Stimulated activated CD4-positive, alpha-beta T cell treated with anti-CD3 and anti-CD28 coated beads, Interleukin-1b, Interleukin-23, amount 100 ng/mL, for 48 hours (primary cell): ENCODE data around the gene RNF157.

Experiments
- DNase-seq: peaks from one replicate; pipeline ENCODE4 v3.0.0-alpha.2; 2020

The RNF157 gene

GRCh38 chr17:76139801-76140660, 100.3 kb downstream of the RNF157 start:
- DNase-seq: peak; percentile 37

DNA sequence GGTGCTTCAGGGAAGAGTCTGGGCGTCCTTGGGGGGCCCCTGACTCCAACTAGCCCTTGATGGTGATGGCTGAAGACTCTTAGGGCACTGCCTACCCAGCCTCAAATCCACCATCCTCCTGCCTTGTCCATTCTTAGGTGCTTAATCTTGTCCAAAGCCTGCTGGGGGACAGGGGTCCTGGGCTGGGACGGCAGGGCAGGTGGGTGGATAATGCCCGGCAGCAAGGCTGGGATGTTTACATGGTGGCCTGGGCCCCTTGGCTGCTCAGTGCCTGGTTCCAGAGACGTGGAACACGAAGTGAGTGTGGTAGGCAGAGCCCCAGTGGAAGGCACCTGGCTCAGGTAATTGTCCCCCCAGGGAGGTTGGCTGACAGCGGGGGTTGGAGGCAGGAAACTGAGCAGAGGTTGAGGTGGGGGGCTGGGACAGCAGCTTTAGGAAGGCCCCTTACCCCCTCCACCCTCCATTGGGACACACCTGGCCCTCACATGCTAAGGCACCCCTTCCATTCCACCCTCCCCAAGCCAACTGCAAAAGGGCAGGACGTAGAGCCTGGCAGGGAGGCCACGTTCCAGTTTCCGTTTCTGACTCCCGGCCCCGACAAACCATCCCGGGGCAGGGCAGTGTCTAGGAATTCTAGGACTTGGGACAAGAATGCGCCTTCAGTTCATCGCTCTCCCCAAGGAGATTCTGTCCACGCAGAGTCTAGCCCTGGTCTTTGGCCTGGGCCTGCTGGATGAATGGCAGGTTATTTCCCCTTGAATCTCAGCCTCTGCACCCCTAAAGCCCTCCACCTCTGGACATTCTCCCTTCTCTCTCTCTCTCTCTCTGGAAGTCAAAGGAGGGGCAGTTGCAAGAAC, 101.2 kb downstream of the RNF157 start:
- no peak for DNase-seq

DNA sequence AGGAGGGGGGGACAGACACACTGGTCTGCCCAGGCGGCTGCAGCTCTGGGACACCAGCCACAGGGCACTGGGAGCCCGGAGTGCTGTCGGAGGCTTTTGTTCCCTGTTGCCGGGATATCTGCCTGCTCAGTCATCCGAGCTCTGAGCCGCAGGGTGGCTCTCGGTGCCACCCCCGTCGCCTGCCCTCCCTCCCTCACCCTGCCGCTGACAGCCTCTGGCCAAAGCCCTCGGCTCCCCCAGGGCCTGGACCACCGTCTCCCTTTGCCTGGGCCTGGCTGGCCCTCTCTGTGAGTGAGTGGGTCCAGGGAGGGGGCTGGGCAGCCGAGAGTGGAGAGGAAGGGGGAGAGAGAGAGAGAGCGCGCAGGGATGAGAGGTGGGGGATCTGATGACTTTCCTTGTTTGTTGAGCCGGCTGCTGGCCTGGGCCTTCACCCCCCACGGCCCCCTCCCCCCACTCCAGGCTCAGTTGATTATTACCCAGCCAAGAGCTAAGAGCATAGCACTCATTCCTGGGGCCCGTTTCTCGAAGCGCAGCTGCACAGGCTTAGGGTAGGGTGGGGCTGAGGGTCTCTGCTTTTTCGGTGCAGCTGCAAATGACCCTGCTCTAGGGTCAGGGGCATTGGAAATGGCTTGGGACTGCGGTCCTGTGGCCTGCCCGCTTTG, 101.9 kb downstream of the RNF157 start:
- DNase-seq: no peak

DNA sequence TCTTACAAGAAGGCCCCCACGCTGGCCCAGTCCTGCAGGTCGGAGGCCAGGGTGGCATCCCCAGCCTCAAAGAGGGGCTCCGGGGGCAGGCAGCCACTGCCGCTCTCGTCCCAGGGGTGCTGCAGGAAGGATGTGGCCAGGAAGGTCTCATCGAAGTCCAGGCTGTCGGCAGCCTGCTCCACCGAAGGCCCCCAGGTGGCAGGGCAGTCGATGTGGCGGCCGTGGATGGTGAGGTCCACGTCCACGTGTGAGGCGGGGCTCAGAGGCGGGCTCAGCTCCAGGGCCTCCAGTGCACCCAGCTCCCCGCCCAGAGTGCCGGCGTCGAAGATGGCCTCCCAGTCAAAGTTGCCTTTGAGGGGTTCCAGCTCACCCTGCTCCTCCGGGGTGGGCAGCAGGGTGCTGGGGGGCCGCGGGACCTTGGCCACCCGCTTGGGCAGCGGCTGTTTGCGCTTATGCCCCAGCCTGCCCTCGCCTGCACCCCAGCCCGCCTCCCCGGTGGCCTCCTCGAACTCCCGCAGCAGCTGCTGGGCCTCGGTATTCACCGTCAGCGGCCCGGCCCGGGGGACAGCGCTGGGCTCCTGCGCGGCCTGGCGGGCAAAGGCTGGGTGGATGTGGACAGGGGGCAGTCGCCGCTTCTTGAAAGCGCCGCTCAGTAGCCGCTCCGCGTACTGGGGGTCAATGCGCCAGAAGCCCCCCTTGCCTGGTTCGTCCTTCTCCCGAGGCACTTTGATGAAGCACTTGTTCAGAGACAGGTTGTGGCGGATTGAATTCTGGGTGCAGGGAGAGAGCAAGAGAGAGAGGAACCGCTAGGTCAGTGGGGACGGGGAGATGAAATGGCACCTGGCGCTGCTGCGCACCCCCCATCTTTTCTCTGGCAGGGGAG, 102.7 kb downstream of the RNF157 start:
- DNase-seq: no peak

DNA sequence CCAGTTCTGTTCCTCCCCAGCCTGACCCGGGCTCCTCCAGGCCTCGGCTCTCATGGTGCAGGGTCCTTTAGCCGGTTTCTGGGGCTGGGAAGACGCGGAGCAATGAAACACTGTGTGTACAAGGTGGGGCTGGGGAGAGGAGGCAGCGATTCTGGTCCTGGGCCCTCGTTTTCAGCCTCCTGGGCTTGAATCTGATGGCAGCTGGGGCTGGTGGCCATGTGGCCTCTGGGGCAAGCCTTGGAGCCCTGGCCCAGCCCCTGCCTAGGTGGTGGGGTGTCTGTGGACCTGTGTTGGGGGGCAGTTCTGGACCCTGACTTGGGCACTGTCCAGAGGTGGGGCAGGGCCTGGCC, 103.3 kb downstream of the RNF157 start:
- no peak for DNase-seq

- DNase-seq: no peak
Observed at GRCh38 chr17:76136276-76137000, 103.9 kb downstream of the RNF157 start.

- no peak for DNase-seq
Observed at GRCh38 chr17:76135810-76136188, 104.5 kb downstream of the RNF157 start.

DNA sequence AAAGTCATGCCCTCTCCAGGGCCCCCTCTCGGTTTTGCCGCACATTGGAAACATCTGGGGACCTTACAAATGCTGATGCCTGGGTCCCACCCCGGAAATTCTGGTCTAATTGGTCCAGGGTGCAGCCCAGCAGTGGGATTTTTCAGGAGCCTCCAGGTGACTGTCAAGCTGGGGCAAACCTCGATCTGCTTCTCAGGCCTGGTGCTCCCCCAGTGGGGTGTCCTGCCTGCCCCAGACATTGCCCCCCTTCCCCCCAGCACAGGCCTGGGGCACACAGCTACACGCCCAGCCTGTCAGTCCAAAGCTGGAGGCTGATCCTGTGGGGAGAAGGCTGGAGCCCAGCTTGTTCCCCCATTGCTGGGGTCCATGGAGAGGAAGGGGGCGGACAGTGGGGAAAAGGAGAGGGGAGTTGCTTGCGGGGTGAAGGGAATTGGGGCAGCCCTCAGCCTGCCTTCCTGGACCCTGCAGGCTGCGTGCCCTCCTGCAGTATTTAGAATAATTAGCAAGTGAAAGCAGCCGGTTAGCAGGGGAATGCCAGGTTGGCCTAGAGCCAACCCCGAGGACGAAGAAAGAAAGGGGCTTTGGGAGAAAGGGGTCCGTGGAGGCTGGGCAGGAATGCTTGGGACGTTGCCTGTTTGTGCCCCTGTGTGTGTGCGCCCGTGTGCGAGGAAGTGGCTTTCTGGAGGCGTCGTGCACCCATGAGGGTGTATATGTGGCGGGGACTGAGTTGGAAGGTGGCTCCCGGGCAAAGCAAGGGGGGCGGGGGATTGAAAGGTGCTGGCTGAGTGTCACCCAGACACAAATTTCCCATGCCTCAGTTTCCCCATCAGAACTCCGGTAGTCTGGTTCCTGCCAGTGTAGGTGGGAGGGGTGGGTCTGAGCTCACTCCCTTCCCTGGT, 105.1 kb downstream of the RNF157 start:
- DNase-seq: no peak

DNA sequence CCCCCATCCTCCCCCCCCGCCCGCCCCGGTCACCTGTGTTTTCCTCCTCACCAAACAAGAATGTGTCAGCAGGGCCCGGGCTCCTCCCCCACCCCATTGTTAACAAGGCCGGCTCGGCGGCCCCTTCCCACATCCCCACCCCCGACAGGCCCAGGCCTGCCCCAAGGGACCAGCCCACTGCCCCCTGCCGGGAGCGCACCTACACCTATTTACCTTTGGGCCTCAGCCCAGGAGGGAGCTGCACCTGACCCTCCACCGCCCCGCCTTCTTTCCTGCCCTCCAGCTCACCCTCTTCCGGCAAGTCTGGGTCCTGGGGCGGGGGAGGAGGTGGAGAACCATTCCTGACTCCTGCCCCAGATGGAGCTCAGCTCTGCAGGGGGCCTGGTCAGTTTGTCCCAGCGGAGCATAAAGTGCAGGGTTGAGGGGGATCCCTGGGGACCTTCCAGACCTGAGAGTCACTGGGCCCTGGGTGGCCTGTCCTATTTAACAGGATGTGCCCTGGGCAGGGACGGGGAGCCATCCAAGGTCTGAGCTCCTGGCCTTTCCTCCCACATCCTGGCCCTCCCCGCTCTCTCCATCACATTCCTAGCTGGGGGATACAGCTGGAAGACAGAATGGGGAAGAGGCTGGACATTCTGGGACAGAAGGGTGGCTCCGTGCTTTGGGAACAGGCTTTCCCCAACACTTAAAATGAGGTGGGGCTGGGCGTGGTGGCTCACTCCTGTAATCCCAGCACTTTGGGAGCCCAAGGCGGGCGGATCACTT, 107.5 kb downstream of the RNF157 start:
- DNase-seq: no peak

DNA sequence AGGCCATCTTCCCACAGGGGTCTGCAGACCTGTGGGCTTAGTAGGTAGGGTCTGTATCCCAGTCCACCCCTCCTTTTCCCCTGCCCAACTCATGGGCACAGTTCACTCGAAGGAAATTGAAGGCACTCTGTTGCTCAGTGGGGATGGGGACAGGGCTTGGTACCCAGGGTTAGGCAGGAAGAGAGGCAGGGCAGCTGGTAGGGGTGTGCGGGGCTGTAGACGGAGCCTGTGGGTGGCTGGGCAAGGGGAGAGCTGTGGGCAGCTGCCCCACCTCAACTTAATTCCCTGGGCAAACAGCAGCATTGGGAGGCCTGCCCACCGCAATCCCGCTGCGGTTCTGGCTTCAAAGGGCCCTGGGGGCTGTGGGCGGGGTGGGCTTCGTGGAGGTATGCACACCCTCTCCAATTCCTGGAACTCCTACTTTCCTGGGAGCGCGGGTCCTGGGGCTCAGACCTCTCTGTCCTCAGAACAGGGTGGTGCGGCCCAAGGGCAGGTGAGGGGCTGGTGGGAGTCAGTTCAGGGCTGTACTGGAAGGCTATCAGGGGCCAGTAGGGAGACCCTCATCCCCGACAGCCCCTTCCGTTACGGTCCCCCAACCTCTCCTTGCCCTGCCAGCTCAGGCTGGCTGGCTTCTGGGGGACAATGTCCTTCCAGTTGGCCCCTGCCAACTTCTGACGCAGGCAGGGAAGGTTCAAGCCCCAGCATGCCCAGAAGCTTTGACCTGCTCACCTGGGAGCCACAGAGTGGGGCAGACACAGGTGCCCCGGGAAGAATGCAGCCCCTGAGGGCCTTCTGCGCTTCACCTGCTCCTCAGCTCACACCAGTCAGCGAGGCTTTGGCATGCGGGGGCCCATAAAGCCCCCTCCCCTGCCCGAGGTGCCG, 108.4 kb downstream of the RNF157 start:
- no peak for DNase-seq

GRCh38 chr17:76131051-76131691, 109.1 kb downstream of the RNF157 start:
- no peak for DNase-seq

DNA sequence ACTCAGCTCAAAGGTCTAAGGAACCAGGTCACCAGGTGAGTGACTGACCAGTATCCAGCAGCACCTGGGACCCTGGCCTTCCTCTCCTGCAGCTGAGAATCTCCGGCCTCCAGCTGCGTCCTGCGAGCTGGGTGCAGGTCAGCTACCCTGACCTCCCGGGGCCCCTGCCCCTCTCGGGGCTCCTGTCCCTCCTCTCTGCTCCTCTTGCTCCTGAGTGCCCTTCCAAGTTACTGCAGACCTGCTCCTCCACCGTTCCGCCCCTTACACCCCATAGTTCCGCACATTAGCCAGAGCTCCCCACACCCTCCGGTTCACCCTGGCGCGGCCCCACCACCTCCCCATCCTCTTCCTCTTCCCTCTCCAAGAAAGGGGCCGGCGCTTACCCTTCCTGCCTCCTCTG, 109.8 kb downstream of the RNF157 start:
- DNase-seq: no peak

DNA sequence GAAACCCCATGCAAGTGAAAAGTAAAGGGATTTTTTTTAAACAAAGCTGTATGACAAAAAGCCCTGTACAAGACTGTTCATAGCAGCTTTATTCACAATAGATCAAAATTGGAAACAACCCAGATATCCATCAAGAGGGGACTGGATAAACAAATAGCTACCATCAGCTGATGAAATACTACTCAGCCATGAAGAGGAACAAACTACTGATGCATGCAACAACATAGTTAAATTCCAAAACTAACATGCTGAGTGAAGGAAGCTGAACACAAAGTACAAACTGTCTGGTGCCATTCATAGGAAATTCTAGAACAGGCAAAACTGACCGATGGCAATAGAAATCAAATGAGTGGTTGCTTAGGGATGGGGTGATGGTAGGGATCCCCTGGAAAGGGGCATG, 114.4 kb downstream of the RNF157 start:
- DNase-seq: no peak

GRCh38 chr17:76125391-76125675, 115.0 kb downstream of the RNF157 start:
- no peak for DNase-seq

DNA sequence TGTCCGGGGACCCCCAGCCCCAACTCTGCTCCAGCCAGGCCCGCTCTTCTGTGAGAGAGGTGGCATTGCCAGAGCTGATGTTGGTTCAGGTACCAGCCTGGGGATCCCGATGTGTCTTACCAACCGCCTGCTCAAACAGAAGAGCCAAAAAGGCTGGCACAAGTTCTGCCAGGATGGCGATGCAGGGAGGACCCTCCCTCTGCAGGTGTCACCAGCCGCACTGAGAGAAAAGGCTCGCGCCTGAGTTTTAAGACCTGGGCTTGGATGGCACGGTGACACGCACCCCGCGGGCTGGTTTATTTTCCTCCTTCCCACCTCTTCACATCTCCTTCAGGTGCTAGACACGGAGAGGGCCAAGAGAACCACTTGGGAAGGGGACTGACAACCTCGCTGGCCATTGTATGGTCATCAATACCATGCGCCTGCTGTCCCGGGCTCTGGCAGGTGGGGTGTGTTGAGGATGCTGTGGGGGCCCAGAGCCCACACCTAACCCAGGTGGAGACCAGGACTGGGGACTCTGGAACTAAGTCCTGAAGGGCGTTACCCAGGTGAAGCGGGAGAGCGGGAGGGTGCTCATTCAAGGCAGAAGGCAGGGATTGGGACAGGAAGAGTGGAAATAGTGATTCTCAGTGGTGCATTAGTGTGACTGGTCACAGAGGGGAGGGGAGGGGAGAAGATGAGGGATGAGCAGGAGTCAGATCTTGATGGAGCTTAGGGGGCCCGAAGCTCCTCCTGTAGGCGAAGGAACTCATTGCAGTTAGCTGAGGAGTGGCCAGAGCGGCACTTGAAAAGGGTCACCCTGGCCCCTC, 115.5 kb downstream of the RNF157 start:
- no peak for DNase-seq

DNA sequence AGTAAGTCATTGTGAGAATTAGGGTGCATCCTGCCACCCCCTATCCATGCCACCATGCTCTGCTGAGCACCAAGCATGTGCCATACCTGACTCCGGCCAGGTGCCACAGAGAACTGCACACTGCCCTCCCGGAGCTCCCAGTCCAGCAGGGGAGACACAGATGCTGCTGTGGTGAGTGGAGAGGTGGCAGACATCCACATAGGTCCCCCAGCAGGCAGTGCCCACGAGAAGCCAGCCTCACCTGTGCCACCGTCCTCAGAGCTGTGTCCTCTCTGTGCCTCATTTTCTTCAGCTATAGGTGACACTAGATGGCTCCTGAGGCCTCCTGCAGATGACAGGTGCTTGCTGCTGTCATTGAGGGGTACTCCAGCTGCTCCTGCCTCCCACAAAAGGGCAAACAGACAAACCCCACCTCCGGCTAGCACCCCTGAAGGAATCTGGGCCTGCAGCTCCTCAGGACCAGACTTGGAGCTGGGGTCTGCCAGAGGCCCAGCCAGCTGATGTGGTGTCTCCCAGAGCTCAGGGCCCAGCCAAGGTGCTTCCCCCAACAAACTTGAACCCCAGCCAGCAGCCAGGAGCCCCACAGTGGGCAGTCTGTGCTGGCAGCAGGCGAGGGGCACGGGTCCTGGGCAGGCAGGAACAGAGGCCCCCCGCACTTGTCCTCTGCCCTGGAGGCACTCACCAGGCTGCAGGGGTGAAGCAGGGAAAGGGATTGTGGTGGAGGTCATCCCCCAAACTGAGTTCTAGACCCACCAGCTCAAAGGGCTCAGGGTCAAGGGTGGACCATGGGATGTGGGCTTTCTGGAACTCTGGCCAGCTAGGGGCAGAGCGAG, 116.3 kb downstream of the RNF157 start:
- no peak for DNase-seq

DNA sequence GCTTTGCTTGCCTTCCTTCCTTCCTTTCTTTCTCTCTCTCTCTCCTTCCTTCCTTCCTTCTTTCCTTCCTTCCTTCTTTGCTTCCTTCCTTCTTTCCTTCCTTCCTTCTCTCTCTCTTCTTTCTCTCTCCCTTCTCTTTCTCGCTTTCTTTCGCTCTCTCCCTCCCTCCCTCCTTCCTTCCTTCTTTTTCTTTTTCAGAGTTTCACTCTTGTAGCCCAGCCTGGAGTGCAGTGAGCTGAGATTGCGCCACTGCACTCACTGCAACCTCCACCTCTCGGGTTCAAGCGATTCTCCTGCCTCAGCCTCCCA, 117.1 kb downstream of the RNF157 start:
- no peak for DNase-seq
